ENCODE data around the gene PNKD.

PNKD gene

DNA sequence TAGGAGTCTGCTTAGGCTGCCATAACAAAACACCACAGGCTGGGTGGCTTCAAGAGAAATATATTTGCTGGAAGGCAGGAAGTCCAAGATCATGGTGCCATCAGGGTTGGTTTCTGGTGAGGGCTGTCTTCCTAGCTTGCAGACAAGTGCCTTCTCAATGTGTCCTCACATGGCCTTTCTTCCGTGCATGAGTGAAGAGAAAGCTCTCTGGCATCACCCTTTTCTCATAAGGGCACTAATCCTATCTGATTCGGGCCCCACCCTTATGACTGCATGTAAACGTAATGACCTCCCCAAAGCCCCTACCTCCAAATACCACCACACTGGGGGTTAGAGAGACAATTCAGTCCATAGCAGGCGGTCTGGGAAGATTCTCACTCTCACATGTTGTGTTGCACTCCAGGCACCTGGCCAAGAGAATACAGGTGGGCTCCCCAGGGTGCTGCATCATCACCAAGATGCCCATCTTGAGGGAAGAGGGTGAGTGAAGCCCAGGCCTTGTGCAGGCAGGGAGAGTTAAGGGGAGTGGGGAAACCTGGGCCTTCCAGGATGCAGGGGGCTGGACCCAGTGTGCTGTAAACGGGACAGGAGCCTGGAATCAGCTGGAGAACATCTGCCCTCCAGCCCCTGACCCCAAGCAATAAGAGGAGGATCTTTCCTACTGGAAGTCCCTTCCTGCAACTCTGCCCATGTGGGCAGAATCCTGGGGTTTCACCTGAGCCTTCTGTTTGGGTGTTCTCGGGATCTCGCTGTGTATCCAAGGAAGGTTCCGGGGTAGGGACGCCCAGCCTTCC lies 96.5 kb downstream of the PNKD start:
- H3K4me3 ChIP-seq (ENCODE audit: low read depth, low read length): no peak overlapping the region
- TF ChIP-seq, protein P1, sequence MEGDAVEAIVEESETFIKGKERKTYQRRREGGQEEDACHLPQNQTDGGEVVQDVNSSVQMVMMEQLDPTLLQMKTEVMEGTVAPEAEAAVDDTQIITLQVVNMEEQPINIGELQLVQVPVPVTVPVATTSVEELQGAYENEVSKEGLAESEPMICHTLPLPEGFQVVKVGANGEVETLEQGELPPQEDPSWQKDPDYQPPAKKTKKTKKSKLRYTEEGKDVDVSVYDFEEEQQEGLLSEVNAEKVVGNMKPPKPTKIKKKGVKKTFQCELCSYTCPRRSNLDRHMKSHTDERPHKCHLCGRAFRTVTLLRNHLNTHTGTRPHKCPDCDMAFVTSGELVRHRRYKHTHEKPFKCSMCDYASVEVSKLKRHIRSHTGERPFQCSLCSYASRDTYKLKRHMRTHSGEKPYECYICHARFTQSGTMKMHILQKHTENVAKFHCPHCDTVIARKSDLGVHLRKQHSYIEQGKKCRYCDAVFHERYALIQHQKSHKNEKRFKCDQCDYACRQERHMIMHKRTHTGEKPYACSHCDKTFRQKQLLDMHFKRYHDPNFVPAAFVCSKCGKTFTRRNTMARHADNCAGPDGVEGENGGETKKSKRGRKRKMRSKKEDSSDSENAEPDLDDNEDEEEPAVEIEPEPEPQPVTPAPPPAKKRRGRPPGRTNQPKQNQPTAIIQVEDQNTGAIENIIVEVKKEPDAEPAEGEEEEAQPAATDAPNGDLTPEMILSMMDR (IDR thresholded peaks at IDR 0.05; ENCODE audit: low read depth, low read length): no peak

- TF ChIP-seq, protein P1 (IDR thresholded peaks at IDR 0.05; ENCODE audit: low read depth, low read length): no peak
- peak overlapping the region; percentile 32 for H3K4me3 ChIP-seq (ENCODE audit: low read depth, low read length)
These were observed 97.3 kb downstream of the PNKD start for GRCh38 chr2:218367415-218368149.

GRCh38 chr2:218368150-218368528 lies 97.8 kb downstream of the PNKD start:
- TF ChIP-seq, protein P1 (IDR thresholded peaks at IDR 0.05; ENCODE audit: low read depth, low read length): no peak
- peak overlapping the region; percentile 32 for H3K4me3 ChIP-seq (ENCODE audit: low read depth, low read length)

DNA sequence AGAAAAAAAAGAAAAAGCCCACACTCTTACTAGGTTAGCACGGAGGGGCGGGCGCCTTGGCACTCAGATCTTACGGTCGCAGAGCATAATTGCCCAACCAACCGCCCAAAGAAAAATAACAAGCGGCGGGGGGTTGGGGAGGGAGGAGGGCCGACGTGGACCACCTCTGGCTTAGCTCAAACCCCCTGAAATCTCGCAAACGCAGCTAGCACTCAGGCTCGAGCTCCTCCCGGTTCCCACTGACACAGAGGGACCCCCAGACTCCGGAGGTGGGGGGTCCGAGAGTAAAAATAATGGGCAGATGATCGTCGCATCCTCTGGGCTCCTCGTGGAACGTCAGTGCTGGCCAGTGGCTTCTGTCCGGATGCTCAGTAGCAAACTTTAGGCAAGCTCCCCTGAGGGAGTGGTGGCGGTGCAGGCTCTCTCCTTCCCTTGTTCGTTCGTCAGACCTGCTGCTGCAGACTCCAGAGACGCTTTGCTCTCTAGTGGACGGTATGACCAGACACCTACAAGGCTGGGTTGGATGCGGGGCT lies 98.4 kb downstream of the PNKD start:
- TF ChIP-seq, protein P1 (IDR thresholded peaks at IDR 0.05; ENCODE audit: low read depth, low read length): no peak

GRCh38 chr2:218369330-218369729 lies 99.0 kb downstream of the PNKD start:
- H3K4me3 ChIP-seq (ENCODE audit: low read depth, low read length): no peak overlapping the region

More for the DNA sequence above, 98.4 kb downstream of the PNKD start:
- H3K4me3 ChIP-seq (ENCODE audit: low read depth, low read length): no peak overlapping the region

DNA sequence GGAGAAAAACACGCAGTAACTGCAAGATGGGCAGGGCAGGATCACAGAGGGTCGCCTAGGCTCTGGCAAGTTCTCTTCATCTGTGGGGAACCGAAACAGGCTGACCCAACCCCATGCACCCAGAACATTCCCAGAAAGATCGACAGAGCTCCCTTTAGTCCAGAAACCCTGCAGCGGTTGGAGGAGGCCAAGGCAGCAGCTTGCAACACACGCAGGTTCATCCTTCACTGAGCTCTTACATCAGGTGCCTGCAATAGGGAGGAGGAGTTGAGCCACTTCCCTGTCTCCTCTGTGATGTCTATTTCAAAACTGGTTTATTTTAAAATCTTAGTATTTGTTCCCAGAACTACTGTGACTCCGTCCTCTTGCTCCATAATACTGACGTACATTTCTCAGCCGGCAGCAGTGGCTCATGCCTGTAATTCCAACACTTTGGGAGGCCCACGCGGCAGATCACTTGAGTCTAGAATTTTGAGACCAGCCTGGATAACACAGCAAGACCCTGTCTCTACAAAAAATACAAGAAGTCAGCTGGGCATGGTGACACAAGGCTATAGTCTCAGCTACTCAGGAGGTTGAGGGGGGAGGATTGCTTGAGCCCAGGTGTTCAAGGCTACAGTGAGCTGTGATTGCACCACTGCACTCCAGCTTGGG lies 100.2 kb downstream of the PNKD start:
- no peak overlapping the region for H3K4me3 ChIP-seq (ENCODE audit: low read depth, low read length)
- TF ChIP-seq, protein P1 (IDR thresholded peaks at IDR 0.05; ENCODE audit: low read depth, low read length): no peak

More at GRCh38 chr2:218369330-218369729, 99.0 kb downstream of the PNKD start:
- TF ChIP-seq, protein P1 (IDR thresholded peaks at IDR 0.05; ENCODE audit: low read depth, low read length): no peak
